Measurements from ENCODE around the gene SERPINE2. TPM values are rescaled to one million over a fixed set of nuclear protein-coding genes. Genes with fewer than 3 reads are reported as not detected.

Gene SERPINE2
- total RNA-seq, 1 experiment from 2014 or later: 87.3 TPM

- no peak for DNase-seq (ENCODE audit: low read depth)
Observed at GRCh38 chr2:223944166-223944702, 94.9 kb downstream of the SERPINE2 start.

DNA sequence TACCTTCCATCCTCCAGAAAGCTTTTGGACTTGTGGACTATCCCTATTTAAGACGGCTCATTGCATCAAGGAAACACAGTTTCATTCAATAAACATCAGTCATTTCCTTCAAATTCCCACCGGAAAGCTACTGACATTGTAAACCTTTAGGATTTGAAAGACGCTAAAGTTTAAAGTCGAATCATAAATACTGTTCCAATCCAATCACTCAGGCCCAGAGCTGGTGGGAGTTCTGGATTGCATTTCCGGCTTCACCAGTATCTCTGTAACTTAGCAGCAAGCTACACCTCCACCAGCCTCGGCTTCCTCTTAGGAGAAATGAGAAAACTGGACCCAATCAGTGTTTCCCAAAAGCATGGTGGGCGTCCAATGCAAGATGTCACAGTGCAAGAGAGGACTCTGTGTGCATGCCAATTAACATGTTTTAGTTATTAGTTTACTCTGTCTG lies 95.5 kb downstream of the SERPINE2 start:
- DNase-seq (ENCODE audit: low read depth): no peak

- DNase-seq (ENCODE audit: low read depth): no peak
Observed at GRCh38 chr2:223943135-223943534, 96.0 kb downstream of the SERPINE2 start.

GRCh38 chr2:223941579-223942277 lies 97.4 kb downstream of the SERPINE2 start:
- DNase-seq (ENCODE audit: low read depth): peak; percentile 87

DNA sequence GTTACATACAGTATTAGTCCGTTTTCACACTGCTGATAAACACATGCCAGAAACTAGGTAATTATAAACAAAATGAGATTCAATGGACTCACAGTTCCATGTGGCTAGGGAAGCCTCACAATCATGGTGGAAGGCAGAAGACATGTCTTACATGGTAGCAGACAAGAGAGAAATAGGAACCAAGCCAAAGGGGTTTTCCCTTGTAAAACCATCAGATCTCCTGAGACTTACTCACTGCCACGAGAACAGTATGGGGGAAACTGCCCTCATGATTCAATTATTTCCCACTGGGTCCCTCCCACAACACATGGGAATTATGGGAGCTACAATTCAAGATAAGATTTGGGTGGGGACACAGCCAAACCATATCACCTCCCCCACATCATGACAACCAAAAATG lies 99.6 kb downstream of the SERPINE2 start:
- DNase-seq (ENCODE audit: low read depth): peak; percentile 32

DNA sequence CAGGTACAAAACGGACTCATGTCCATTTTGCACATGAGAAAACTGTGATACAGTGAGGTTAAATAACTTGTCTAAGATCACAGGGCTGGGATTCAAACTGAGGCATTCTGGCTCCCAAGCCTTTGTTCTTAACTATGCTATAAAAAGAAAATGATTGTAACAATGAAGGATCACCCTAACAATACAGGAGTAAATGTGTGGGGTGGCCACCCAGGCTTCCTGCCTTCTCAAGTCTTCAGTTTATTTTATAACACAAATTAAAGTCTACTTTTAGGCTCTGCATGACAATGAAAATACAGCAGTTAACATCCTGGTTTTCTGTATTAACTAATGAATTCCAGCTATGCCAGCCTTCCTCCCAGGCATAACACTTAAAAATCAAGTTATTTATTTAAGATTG lies 101.6 kb downstream of the SERPINE2 start:
- no peak for DNase-seq (ENCODE audit: low read depth)

DNA sequence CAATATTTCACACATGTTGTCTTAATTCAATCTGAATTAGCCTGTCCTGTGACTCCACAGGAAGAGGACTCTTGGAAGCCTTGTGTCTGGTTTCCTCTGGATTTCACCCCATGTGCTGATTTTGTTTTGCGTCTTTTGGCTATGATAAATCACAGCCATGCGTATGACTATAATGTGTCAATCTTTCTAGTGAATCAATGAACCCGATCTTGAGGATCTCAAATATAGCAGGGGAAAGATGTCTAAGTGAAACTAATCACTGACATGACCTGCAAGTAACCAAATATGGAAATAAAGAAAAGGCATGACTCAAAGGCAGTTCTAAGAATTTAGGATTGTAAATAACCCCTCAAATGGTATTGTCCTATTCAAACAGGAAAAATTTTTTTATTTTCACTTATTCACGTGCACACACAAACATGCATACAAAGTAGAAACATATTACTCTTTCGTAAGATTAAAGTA lies 102.2 kb downstream of the SERPINE2 start:
- DNase-seq (ENCODE audit: low read depth): no peak

- DNase-seq (ENCODE audit: low read depth): no peak
Observed at GRCh38 chr2:223935459-223936125, 103.5 kb downstream of the SERPINE2 start.

- no peak for DNase-seq (ENCODE audit: low read depth)
Observed at GRCh38 chr2:223934870-223935269, 104.2 kb downstream of the SERPINE2 start.

- no peak for DNase-seq (ENCODE audit: low read depth)
Observed at GRCh38 chr2:223932816-223933800, 106.0 kb downstream of the SERPINE2 start.

DNA sequence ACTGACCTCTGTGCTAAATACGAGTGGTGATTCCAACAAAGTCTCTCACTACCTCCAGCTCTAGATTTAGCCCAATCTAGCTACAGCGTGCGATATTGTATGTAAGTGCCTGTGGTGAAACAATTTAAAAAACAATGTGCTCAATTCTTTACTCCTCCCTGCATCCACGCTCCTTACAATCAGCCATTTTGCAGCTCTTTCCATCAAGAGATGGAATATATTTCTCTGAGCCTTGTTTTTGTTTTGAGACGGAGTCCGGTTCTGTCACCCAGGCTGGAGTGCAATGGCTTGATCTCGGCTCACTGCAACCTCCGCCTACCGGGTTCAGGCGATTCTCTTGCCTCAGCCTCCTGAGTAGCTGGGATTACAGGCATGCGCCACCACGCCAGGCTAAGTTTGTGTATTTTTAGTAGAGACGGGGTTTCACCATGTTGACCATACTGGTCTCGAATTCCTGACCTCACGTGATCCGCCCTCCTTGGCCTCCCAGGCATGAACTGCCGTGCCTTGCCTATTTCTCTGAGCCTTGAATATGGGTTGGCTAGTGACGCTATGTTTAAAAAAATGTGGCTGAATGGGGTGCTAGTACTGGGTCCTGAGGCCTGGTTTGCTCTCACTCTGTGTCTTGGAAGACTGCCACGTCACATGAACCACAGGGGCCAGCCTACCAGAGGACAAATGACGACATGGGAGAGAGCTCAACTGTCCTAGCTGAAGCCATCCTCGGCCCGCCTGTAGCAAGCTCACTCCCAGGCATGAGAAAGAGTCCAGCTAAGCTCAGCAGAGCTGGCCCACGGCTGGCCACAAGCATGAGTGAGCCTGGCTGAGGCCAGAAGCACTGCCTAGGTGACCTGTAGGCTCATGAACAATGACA lies 108.7 kb downstream of the SERPINE2 start:
- no peak for DNase-seq (ENCODE audit: low read depth)

DNA sequence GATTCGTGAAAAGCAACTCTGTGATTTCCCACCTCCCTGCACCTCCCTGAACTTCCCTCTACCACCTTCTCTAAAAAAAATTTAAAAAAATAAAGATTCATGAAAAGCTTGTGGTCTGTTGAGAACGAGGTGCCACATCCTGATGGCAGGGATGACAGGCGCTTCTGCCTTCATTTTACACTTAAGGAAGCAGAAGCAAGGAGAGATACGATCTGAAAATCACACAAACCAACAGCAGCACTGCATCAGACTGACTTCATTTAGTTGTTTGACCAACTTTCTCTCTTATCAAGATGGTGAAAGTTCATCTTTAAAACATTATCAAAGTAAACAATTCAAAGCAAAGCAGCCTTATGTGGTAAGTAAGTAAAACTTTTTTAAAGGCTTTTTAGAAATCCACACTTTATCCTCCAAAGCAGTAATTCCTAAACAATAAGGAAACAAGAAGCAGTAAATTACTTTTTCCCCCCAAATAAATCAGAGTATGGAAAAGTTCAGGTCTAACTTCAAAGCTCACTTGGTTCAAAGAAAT lies 109.4 kb downstream of the SERPINE2 start:
- no peak for DNase-seq (ENCODE audit: low read depth)

DNA sequence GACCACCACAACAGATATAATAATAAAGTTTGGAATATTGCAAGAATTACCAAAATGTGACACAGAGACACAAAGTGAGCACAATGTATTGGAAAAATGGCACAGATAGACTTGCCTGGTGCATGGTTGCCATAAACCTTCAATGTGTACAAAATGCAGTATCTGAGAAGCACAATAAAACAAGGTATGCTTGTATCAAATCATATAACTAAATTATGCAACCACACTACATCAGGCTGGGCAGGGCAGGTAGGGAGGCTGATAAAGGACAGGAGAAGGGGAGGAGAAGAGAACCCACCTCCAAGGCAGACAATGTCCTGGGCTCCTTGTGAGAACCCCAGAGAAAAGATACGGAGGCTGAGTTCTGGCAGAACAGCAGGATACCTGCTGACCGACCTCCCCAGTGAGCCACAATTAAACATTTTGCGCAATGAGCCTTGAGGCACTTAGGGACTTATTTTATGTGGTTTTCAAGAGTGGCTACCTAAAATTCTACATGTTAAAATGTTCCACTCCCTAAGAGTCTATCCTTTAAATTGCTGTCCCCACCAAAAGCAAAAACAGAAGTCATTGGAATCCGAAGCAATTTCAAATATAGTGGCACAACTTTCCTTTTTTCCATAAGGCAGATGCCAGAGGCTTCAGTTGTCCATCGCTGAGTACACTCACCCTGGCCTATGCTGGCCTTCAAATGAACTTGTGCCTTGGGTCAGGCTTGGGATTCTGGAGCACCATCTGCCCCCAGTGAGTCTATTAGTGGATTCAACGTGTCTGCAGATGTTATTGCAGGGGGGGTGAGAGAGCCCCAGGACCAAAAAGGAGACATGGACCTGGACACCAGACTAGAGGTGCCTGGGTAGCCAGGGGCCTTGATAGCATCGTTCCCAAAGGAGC lies 110.7 kb downstream of the SERPINE2 start:
- DNase-seq (ENCODE audit: low read depth): no peak

GRCh38 chr2:223925106-223925505 lies 114.0 kb downstream of the SERPINE2 start:
- DNase-seq (ENCODE audit: low read depth): peak; percentile 31

Other genes starting within 250 kb of the SERPINE2 start
- gene AP1S3, start 201.7 kb downstream of the SERPINE2 start, total RNA-seq (2014; rRNA removed): 1.7 and 1.8 TPM in 2 replicates
- gene WDFY1, start 94.0 kb downstream of the SERPINE2 start, total RNA-seq (2014; rRNA removed): 45.5 and 48.6 TPM in 2 replicates
- gene MRPL44, start 81.8 kb downstream of the SERPINE2 start, total RNA-seq (2014; rRNA removed): 36.2 and 38.3 TPM in 2 replicates

Measured in LHCN-M2 (cell line).